Measurements from ENCODE around the gene AMPD2.

Gene AMPD2

DNA sequence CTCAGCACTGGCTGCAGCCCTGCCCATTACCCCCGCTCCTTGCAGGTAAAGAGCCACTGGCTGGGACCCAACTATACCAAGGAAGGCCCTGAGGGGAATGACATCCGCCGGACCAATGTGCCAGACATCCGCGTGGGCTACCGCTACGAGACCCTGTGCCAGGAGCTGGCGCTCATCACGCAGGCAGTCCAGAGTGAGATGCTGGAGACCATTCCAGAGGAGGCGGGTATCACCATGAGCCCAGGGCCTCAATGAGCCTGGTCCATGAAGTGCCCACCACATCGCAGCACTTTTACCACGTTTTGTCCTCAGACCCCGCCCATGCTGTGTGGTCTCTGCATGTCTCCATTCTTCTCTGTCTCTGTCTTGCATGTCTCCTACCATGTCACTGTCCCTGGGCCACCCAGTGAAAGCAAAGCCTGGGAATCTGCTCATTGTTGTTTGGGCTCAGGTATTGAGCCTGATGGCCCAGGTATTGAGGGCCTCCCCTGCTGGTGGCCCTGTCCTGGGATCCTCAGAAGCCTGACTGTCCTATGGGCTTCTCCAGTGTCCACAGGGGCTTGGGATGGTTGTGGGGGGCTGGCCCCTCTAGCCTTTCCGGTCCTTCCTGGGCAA is 11.4 kb downstream of the AMPD2 start:
- DNase-seq (ENCODE audit: low spot score) = no peak

DNA sequence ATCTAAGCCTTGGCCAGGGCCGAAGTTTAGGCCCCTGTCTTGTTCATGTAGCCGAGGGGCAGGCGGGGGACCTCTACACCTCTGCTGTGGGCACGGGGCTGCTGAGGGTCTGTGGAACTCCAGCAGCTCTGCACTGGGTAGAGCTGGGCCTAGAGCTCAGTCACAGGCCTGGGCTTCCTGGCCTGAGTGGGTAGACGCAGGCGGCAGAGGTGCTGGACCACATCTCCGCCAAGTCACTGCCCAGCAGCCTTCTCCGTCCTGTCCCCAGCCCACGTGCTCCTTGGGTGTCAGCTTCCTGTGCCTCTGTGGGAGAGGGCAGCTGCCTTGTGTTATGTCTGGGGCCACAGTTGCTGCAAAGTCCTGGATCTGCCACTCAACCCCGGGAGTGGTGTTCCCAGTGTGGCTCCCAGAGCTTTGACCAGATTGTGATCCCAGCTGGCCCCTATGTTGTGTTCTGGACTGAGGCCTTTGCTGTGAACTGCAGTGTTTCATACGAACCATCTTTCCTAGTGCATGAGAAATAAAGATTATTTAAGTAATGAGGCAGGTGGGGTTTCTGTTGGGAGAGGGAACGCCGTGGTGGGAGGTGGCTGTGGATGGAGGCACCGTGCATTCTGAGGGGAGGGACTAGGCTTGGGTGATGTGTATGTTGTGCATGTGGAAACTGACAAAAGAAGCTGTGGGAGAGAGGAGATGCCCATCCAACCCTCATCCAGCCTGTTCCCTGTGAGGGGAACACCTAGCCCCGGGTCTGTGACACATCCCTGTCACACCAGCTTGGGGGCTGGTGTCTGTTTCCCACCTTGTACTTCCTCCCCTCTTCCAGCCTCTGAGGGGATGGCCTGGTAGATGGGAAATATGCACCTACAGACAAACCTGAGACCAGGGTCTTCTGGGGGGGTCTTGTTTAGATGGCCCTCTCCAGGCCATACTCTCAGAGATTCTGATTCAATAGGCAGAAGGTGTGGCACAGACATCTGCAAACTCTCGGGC is 12.2 kb downstream of the AMPD2 start:
- no peak for DNase-seq (ENCODE audit: low spot score)

DNA sequence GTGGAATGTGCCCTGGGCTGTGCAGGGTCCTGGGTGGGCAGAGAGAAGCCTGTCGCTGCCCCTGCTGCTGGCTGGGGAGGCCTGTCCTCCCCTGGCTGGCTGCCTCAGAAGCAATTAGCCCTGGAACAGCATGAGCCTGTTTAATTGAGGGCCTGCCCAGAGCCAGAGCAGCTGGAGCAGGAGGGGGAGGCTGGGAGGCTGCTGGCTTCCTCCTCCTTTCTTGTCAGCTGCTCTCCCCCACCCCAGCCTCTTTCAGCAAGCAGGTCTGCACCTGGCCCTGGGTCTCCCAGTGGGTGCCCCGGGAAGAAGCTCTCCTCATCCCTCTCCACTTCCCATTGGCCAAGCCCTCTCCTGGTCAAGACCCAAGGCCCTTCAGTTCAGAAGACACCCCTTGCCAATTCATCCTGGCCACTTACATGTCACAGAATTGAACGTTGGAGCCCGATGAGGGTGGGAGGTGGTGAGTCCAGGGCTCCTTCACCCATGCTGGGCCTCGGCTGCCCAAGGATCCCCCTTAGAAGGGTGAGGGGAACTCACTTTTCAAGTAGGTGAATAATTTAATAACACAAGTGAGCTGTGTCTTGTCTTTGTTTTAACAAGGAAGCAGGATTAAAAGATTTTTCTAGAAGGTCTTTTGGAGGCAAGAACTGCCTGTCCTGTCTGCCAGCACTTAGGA is 13.2 kb downstream of the AMPD2 start:
- DNase-seq (ENCODE audit: low spot score) = no peak

DNA sequence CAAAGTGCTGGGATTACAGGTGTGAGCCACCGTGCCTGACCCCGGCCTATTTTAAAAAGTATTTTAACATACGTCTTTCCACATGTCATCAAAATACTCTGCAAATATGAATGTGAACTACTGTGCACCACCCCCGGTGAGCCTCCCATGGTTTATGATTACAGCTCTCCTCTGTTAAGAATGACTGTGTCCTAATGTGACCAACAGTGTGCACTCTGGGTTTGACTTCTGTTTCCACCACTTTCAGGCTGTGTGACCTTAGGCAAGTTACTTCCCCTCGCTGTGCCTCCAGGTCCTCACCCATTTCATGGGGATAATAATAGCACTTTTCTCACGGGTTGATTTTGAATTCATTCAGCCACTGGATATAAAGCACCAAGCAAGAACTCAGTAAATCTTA is 14.7 kb downstream of the AMPD2 start:
- no peak for DNase-seq (ENCODE audit: low spot score)

DNA sequence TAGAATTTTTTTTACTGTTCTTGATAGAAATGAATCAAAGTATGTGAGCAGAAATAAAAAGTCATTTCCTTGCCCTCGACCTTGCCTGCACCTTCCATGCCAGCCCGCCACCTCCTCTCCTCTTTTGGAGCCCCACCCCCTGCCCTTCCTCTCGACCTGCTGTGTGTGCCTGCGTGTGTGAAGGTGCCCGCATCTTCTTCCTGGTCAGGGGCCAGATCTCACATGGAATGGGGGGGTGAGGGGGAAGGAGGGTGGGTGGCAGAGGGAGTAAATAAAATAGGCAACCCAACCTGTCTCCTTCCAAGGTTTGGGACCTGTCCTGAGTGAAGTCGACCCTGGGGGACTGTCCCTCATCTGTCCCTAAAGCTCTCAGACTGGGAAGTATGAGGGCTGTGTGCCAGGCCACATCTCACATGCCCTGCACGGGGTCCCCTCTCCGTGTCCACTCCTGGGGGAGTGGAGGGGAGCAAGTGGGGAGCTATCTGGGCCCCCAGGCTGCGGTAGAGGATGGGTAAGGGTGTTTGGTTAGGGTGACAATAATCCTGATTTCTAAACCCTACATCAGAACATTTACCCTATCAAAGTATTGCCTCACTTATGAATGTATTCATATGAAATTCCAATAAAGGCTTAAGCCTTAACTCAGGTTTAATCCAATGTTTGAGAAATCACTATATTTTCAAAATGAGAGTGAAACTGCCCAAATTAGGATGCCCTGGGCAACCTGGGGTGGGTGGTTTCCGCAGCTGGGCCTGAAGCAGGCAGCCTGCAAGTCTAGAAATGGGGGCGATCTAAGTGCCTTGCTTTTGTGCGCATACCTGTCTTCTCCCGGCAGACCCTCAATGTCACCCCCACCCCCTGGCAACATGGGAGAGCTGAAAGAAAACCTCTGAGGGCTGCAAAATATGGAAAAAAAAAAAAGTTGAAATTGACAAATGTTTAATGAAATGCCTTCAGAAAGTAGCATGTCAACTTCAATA is 15.4 kb downstream of the AMPD2 start:
- no peak for DNase-seq (ENCODE audit: low spot score)

DNA sequence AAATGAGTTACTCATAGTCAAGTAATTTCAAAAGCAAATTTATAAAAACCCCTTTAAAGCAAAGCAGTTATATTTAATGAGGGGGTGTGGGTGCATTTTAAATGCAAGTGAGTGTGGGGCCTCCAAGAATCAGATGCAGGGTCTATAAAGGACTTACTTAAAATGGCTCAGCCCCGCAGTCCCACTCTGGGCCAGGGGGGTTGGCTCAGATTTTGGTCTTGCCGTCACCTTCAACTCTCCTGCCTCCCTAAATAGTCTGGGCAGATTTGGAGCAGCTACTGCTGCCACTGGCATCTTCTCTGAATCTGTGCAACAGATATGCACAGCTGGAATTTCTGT is 16.2 kb downstream of the AMPD2 start:
- no peak for DNase-seq (ENCODE audit: low spot score)

DNA sequence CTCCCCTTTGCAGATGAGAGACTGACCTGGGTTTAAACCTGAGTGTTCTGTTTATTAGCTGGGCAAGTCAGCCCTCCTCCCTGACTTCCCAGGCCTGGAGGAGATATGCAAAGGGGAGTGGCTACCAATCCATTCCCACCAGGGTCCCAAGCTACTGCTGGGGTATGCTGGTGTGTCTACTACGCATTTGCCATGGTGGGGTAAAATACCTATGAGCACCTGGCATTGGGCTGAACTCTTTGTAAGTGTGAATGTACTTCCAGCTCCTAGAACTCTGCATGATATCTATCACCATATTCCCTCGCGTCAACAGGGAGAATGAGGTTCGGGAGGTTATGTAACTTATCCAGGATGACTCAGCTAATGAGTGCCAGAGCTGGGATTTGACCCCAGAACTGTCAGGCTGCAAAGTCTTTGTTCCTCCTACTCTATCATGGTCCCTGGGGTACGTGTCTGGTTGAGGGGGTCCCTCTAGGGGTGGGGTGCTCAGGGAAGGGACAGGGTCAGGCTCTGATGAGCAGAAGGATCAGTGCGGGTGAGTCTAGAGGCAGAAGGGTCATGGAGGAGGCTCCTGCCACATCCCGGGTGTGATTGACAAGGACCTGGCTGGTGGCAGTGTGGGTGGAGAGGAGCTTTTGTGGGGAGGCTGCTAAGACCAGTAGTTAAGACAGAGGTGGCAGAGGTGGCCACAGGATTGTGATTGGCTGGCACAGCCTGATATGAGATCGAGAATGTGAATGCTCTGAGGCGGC is 16.7 kb downstream of the AMPD2 start:
- DNase-seq (ENCODE audit: low spot score) = peak; percentile 71

DNA sequence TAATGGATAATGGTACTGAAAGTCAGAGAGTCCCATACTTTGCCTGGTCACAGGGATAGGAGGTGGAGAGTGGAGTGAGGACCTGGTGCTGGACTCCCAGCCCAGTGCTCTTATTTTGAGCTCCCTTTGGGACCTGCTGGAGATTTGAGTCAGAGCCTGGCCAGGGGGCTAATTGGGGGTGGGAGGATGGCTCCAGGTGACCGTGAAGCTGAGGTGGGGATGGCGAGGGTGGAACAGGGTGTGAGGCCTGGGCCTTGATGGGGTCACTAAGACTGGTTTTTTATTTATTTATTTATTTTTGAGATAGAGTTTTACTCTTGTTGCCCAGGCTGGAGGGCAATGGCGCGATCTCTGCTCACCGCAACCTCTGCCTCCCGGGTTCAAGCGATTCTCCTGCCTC is 17.8 kb downstream of the AMPD2 start:
- no peak for DNase-seq (ENCODE audit: low spot score)

DNA sequence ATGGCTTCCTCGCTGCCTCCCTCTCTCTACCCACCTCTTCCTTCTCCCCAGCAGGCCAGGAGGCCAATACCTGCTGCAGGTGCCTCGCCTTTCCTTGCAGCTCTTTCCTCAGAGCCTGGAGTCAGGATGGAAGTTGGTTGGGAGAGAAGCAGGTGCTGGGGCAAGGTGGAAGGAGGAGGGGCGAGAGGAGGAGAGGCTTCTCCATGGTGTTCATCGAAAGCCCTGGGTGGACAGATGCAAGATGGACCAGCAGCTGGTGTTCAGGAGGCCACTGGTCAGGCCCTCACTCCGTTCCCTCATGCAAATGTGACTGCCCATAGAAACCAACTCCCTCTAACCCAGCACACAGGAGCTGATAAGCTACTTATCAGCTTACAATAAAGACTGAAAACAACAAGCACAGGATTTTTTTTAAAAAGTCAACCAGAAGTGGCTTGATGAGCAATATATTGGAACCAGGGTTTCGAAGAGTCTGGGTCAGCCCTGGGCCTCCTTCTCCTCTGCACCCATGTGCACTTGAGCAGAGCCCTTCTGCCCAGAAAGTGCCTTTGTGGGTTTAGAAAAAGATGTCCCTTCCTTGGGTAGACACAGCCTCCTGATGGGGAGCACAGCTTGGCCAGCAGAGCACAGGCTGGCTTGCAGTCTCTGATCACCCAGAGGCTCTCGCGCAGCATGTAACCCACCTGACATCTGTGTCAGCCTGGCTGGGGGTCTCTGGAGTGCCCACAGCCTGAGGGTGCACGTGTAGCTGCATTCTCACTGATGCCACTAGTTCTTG is 19.6 kb downstream of the AMPD2 start:
- DNase-seq (ENCODE audit: low spot score) = no peak

DNA sequence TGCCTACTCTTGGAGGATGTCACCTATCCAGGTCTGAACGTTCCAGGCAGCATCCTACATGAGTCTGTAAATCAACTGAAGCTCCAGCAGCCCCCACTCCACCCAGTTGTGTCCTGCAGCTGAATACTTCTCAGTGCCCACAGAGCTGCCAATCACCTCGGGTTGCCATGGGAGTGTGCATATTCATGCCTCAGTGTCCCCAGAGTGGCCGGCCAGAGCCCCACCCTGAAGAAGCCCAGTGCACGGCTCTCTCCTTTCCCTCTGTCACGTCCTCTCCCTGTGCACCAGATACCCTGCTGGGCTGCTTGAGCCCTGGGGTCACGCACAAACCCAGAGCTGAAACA is 20.2 kb downstream of the AMPD2 start:
- DNase-seq (ENCODE audit: low spot score) = no peak

DNA sequence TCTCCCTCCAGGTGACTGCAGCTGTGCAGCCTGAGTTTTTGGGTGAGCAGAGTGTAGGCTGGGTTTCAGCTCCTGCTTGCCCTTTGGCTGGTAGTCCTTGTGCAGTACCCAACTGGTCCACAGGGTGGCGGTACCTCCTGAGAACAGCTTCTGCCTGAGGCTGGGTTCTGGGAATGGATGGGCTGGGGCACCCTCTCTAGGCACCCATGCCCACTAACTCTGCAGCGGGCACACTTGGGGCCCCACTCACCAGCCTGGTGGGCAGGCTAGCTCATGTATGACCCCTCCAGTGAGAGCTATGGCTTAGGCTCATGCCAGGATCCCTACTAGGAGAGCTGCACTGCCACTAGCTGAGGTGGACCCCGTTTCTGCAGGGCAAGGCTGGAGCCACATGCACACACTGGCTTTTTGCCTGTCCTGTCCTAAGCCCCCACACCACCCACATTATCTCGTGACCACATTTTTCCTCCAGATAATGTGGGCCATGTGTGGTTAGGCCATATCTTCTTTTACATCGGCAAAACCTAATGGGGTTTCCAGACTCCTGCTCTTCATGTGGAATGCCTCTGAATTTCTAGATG is 20.7 kb downstream of the AMPD2 start:
- DNase-seq (ENCODE audit: low spot score) = peak; percentile 72

DNA sequence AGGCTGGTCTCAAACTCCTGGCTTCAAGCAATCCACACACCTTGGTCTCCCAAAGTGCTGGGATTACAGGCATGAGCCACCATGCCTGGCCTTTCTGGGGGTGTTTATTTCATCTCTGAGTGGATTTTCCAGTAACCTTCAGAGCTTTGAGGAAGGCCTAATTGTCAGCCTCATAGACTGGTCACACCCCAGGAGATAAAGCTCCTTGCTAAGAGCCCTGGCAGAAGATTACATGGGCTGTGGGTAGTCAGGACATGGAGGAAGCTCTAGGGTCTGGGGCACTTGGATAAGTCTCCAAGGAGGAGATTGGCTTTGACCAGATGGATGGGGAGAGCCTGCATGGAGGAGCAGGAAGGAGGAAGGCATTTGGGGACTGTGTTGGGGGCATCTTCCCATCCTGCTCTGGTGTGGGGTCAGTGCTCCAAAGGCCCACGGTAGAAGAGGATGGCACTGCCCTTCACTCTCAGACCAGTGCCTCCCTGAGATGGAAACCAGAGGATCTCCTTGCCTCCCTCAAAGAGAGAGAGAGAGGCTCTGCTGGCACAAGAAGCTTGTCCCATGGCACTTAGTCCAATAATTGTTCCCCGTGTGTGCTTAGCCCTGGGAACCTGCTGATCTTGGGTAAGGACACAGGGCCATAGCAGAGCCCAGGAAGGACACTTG is 21.6 kb downstream of the AMPD2 start:
- no peak for DNase-seq (ENCODE audit: low spot score)

DNA sequence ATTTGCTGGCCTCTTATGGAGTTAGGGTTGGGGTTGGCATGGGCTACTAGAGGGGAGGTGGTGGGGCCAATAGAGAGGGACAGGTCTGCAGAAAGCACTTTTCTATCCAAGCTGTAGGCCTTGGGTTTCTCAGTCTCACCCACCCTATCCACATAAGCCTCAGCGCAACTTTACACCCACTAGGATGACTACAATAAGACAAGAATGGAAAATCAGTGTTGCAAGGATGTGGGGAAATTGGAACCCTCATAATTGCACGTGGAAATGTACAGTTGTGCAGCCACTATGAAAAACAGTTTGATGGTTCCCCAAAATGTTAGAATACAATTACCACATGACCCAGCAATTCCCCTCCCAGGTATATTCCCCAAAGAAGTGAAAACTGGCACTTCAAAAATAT is 22.2 kb downstream of the AMPD2 start:
- DNase-seq (ENCODE audit: low spot score) = no peak

DNA sequence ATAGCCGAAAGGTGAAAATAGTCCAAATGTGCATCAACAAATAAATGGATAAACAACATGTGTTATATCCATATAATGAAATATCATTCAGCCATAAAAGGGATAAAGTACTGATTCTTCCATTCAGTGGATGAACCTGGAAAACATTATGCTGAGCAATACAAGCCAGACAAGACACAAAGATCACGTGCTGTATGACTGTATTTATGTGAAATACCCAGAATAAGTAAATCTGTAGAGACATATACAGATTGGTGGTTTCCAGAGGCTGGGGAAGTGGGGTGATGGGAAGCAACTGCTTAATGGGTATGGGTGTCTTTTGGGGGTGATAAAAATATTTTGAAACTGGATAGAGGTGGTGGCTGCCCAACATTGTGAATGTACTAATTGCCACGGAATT is 23.0 kb downstream of the AMPD2 start:
- DNase-seq (ENCODE audit: low spot score) = no peak

DNA sequence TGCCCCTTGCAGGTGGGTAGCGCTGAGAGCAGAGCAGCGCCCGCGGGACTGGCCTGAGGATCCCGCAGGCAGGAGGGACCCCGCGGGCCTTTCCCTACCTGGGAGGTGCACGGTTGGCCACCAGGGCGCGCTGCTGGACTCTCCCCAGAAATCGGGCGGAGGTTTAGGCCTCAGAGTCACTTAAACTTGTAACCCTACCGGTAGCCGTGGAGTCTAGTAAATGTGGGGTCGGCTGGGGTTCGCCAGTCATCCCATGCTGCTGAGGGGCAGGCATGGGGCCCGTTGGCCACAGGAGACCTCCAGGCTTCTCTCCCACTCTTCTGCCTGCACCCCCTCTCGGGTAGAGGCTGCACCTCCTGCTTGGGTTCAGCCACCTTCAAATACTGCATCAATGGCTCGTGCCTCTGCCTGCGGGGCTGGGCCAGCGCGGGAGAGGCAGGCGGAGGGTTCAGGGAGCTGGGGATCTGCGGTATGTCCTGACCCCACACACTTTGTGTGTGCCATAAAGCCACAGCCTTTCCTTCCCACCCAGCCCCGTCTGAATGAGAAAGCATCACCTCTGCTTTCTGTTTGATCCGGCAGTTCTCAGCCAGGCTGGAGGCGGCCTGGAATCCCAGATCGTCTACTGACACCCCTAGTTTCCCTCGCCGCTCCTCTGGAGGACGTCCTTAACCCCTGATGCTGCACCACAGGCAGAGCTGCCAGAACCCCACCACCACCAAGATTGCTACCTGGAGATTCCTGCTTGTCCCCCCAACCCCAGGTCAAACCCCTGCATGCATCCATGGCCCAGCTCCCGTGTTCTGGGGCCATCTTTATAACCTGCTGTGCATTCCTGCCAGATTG is 24.0 kb downstream of the AMPD2 start:
- DNase-seq (ENCODE audit: low spot score) = peak; percentile 84

DNA sequence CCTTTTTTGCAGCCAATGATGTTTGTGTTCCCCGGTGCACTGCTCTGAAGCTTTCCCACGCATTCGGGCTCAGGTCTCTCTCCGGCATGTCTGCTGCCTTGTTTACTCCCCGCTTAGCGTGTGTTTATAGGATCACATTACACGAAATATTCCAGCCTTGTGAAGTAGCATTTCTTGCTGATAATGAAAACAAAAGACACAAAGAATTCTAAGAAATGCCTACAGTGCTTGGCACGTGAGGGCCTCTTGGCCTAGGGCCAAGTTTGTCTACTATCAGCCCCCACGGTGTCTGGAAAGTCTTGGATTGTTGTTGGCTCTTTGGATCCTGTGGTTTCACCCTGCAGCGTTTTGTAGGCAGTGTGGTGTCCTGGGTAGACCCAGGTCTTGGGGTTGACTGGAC is 25.0 kb downstream of the AMPD2 start:
- DNase-seq (ENCODE audit: low spot score) = no peak

DNA sequence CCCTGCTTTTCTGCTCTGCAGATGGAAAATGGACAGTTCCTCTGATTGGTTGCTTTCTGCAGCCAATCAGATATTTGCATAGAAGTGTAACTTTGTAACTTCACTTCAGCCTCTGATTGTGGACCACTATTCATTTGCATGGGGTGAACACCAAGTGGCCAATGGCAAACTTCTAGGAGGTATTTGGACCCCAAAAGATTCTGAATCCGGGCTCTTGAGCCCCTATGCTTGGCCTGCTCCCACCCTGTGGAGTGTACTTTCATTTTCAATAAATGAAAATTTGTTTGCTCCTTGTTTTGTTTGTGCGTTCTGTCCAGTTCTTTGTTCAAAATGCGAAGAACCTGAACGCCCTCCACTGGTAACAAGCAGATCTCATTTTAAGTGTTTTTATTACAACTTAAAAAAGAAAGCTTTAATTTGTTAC is 29.9 kb downstream of the AMPD2 start:
- no peak for DNase-seq (ENCODE audit: low spot score)

DNA sequence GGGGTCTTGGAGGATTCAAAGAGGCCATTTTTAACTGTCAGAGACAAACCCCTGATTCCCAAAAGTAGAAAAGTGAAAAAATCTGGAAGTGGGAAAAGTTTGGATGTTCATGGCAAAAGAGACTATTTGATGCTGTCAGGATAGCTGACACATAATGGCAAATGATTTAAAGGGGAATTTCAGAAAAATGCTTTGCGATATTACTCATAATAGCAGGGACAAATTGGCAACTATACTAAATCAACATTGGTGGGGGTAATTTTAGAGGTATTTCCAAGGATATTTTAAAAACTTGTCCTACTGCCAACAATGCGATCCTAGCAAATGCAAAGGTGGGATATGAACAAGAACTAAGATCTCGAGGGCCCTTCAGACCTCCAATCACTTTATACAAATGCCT is 31.0 kb downstream of the AMPD2 start:
- DNase-seq (ENCODE audit: low spot score) = peak; percentile 60

DNA sequence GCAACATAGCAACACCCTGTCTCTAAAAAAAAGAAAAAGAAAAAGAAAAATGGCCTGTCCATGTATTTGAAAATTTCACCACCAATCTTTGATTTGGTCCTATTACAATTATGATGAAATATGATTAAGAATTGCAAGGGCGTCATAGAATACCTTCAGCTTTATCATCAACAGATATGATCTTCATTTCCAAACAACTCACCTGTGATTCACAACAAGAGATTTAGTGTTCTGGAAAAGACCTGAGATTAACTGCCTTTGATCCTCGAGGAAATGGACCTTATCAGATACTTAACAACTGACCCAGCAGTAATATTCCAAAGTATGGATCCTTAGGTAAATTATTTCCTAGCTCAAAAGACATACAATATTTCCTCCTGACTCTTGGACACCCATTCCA is 32.8 kb downstream of the AMPD2 start:
- DNase-seq (ENCODE audit: low spot score) = no peak
